HG03520 (cell line): ENCODE measurements around the gene LRTM2.

Source experiments
- ATAC-seq: cut with Tn5 transposase; IDR thresholded peaks from one replicate; pipeline ENCODE4 v1.9.1; 2021; ENCODE audit warnings: mild to moderate bottlenecking, moderate library complexity; ENCODE audit not compliant: unreplicated experiment

The LRTM2 gene

DNA sequence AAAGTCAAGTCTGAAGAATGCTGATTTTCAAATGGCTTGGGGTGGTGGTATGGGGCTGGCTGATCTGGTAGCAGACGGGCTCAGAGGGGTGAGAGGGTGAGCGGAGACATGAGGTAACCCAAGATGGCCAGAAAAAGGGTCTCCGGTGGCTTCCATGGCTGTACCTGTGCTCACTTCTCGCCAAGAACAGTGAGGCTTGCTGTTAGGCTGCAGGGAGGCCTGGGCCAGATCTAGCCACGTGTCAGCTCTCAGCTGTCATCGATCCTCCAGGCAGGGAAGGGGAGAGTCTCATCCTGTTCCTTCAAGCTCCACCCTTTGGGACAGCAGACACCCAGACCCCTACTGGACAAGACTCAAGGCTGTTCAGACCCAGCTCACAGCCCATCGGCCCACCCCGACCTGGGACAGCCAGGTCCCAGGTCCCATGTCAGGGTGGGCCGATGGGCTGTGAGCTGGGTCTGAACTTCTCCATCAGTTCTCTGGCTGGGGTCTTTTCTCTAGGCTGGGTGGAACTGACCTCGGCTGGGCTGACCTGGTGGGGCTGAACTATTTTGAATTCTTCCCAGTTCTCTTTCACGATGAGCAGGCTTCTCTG lies 9.0 kb downstream of the LRTM2 start:
- ATAC-seq, result no peak

DNA sequence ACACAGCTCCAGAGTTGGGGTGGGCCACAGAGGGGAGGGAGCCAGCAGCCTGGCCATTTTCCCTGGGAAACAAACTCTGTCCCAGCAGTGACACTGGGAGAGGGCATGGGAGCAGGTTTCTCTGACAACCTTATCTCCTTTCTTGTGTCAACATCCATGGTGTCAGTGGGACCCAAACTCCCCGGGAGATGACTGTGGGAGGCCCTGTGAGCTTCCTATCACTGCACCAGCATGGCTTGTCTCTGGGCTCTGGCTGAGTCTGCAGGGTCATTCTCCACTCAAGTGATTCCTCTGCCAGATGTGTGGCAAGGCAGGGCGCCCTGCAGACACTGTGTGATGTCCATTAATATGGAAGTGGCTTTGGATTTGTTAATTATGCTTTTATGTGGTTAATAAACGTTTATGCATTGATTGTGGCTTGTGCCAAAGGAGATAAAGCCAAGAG lies 10.1 kb downstream of the LRTM2 start:
- ATAC-seq, result no peak

DNA sequence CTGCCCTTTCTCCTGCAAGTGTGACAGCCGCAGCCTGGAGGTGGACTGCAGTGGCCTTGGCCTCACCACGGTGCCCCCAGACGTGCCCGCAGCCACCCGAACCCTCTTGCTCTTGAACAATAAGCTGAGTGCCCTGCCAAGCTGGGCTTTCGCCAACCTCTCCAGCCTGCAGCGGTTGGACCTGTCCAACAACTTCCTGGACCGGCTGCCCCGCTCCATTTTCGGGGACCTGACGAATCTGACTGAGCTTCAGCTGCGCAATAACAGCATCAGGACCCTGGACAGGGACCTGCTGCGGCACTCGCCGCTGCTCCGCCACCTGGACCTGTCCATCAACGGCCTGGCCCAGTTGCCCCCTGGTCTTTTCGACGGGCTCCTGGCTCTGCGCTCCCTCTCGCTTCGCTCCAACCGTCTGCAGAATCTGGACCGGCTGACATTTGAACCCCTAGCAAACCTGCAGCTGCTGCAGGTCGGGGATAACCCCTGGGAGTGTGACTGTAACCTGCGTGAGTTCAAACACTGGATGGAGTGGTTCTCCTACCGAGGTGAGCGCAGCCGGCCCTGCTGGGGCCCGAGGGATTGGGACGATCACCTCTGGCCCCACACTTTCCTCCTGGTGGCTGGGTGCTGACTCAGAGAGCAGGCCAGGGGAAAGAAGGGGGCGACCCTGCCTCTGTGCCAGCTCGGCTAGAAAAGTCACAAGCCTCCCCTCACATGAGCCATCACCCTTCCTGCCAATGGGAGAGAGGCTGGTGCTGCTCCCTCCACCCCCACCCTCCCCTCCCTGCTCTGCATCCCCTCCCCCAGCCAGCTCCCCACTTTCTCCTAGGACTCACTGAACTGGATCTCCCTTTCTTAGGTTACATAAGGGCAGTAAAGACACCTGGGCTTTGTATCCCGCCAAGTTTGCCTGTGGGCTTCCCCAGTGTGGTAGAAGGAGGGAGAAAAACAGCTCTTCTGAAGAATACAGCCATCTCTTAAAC lies 10.9 kb downstream of the LRTM2 start:
- ATAC-seq, result no peak

DNA sequence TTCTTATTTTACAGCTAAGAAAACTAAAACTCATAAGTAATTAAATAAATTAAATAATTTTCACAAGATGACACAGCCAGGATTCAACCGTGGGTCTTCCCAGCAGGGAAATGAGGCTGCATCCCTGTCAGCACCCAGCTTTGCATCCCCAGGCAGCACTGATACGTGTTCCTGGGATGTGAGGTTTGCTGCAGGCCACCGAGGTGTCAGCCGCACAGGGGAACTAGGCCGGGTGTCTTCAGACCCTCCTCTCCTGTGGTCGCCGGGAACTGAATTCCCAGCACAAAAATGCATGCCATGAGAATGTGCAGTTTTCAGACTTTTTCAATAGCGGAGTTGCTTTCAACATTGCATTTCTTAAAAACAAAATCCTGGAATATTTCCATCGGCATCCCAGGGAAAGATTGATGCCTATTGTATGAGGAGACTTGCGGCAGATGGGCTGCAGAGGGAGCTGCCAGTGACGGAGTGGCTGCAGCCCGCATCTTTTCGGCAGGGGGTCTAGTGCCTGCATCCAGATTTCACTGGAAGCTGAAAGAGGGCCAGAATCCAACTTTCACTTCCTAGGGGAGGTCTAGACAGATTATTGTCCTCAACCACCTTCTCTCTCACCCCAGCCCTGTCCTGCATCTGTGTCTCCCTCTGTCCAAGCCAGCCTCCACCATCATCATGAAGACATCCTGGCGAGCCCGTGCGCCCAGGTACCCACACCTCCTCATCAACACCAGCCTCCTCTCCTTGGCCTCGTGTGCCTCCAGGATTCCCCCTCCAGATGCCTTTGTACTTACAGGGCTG lies 12.6 kb downstream of the LRTM2 start:
- no peak for ATAC-seq

DNA sequence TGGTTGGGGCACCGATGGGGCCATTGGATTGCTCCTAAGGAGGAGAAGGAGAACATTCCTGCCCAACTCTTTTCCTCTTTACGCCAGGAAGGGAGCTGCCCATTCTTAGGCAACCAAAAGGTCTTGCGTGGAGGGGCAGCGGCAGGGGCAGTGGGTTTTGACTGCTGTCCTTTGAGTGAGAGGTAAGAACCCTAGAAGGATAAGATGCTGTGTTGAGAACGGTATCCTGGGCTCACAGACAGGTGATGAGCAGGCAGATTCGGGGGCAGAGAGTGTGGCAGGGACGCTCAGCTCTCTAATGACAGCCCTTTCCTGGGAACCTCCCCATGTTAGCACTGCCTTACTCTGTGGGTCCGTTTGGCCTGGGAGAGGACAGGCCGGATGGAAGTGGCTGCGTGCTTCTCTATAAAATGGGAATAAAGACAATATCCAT lies 13.2 kb downstream of the LRTM2 start:
- ATAC-seq, result no peak

DNA sequence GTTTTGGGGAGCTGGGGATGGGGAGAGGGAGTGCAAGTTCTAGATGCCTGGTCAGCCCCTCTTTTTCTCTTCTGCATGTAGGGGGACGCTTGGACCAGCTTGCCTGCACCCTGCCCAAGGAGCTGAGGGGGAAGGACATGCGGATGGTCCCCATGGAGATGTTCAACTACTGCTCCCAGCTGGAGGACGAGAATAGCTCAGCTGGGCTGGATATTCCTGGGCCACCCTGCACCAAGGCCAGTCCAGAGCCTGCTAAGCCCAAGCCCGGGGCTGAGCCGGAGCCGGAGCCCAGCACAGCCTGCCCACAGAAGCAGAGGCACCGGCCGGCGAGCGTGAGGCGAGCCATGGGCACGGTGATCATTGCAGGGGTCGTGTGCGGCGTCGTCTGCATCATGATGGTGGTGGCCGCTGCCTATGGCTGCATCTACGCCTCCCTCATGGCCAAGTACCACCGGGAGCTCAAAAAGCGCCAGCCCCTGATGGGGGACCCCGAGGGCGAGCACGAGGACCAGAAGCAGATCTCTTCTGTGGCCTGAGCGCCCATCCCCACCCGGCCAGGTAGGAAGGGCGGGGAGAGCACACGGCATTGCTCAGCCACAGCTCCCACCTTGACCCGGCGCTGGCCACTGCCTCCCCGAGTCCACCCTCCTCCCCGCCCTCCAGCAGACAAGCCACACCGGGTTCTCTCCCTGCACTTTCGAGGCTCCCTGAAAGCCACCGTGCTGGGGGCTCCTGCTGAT lies 14.0 kb downstream of the LRTM2 start:
- no peak for ATAC-seq

DNA sequence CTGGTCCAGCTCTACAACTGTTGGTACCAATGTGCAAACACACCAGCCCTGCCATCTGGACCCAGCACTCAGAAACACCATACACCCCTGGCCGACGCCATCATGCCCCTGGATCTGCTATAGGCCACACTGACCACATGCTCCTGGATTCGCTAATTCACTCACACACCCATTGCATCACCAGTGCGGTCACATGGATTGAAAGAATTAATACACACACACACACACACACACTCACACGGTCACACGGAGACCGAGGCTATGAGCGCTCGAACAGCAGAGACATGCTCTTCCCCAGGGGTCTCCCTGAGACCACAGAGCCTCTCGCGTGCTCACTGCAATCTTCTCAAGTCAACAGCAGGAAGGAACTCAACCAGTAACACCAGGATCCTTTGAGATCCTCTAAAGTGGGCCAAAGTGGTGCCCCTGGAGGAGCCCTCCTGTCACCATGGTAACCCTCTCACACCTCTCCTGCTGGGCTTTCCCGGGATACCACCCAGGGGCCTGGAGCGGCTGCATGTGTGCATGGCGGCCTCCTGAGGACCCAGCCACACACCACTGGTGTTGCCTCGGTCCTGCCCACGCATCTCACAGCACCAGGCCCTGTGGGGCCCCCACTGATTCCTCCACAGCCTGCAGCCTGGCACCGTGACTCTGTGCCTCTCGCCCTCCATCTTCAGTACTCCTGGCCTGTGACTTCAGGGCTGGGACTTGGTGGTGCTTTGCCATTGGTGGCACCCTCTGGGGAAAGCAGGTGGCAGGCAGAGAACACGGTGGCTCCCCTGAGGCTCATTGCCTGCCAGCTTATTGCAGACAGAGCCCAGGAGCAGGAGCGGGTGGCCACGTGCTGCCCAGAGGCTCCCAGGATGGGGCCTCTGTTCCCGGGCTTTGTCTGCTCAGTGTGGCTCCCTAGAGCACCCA lies 15.1 kb downstream of the LRTM2 start:
- ATAC-seq, result no peak

DNA sequence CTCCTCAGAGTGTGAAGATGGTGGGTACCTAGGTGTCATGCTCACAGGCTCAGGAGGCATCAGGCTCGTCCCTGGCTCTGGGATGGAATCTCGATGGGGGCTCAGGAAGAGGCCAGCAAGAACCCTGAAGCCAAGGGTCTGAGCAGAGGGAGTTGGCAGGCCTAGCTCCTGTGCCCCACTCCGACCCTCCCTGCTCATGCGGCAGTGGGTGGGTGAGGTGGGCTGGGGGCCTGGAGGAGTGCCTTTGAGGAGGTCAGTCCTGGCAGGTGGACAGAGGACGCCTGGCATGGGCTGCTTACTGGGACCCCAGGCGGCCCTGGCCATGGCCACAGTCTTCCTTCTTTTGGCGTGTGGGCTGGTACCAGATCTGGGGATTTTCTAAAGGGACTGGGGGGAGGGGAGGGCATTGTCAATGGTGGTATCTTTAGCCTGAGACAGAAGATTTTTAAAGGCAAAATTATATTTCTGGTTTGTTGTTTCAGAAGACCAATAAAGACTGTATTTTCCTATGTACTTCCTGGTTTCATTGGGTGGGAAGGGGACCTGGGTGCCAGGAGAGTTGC lies 16.0 kb downstream of the LRTM2 start:
- no peak for ATAC-seq

DNA sequence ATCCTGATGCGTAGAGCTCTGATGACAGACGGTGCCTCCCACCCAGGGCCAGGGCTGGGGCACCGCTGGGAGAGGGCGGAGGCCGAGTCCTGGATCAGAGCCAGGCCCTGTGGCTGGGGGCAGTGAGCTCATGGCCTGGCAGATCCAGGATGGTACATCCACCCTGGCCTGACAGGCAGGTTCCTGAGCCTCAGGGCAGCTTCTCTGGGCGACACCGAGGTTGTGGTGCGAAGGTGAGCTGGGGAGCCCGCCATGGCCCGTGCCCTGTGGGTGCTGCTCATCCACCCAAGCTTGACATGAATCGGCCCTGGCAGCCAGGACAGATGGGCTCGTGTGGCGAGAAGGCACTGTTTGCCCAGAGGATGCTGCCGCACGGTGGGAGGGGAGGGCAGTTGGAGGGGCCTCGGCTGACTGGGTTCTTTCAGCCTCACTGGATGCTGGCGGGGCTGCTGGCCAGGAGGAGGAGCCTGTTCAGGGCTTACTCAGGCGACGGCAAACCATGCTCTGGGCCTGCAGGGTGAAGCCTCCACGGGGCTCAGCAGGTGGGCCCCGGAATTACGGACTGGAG lies 16.6 kb downstream of the LRTM2 start:
- ATAC-seq, result no peak

DNA sequence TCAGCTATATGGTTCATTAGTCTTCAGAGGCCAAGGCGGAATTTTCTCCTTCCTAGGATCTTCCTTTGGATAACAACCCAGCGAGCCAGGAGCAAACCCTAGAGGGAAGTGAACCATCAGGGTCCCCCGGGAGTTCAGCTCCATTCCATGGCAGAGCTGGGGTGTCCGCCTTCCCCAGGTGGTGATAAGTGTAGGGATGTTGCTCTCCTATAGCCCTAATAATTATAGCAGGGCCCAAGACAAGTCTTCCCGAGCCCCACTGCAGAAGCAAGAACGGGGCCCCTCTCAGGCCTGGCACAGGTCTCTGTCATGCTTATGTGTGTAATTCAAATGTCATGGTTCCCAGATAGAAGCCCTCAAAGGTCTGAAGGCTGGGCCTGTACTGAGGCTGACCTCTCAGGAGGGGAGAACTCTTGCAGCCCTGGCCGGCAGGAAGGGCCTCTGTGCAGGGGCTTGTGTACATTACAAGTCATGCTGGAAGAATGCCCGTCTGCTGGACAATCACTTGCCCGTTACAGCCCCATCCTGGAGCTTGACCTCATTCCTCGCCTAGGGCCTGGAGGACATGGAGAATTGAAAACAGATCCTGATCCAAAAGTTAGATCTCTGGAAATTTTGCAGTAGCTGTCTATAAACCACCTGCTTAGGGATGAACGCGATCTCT lies 17.3 kb downstream of the LRTM2 start:
- ATAC-seq, result no peak

DNA sequence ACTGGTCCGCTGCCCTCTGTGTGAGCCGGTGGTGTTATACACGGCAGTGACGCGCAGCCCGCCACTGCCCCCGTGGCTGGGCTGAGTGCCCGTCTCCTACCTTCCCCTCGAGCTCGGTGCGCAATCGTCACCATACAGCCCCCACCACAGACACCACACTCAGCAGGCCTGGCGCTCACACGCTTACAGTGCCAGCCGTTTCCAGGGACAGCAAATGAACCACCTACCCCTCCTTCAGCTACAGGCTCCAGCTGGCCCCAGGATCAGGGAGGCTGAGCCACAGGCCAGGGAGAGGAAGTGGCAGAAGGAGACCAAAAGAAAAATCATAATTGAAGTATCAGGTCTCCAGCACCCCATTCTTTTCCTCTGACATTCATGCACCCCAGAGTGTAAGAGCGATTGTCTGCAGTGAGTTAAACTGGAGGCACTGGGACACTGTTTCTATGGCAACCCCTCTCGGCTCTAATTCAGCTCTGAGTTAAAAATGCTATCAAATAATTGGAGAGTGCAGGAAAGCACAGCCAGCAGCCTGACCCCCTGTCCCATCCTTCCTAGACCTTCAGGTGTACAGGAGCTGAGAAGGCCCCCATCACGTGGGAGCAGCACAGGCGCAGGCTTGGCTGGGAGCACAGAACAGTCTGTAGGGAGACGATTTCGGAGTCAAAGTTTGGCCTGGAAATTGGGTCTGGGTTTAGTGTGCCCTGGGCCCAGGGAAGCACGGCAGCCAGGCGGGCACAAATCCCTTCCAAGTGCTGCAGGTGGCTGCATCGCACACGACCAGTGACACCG lies 18.0 kb downstream of the LRTM2 start:
- ATAC-seq, result no peak

DNA sequence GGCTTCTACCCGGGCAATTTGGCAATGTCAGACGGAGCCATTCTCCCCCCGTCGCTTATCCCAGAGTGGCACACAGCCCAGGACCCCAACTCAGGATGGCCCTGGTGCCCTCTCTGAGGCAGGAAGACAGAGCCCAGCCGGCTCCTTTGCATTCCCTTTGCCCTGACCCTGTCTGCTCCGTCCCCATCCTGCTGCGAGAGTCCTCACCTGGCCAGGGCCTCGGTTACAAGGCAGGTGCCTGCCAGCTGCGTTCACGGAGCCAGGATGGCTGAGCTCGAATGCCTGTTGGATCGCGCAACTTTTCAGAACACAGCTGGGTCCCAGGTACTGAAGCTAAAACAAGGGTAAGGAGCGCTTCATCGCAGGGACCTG lies 18.6 kb downstream of the LRTM2 start:
- ATAC-seq, result no peak

DNA sequence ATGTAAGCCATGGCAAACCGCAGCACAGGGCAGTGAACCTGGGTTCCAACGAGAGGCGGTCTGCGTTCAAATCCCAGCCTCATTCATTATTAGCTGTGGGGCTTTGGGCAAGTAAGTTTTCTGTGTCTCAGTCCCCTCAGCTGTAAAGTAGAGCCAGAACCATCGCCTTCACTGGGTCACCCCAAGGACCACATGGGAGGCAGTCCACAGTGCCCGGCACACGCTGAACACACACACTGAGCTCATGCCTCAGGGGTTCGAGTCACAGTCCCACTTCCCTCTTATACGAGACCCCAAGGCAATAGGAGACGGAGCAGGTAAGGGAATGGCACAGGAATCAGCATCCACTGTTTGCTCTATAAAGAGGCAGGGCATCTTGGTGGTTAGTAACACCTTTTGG lies 19.1 kb downstream of the LRTM2 start:
- no peak for ATAC-seq

DNA sequence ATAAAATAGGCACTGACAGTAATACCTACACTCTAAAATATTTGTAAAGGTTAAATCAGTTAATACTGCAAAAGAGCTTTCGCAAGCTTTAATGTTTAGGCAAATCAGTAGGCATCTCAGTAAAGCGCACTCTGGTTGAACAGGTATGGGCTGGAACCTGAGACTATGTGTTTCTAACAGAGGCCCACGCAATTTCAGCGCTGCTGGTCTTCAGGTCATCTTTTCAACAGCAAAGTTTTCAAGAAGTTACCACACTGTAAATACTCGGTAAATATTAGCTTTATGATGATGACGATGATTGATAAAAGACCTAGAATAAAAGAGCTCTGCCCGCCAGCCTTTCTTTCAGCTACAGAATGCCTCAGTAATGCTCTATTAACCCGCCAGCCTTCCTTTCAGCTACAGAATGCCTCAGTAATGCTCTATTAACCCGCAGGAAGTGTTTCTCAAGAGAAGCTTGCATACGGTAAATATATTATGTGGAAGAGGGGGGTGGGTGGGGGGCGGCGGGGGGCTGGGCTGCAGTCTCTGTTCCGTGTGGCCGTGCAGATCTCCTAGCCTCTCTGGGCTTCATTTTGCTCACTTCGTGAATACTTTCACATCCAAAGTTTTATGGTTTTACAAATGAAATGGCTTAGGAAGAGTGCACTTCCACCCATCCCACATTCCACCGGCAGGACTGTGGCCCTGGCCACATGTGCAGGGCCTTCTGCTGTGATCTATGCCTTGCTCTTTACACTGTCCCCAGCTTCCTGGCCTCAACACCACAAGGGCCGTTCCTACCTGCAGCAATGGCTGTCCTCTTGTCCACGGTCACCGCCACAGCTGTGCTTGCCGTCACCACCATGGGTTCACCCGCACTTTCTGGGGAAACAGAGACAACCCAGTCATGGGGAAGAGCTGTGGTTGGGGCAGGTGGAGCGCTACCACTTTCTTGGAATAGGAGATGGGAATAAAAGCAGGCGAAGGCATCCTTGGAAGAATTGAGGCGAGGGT lies 19.9 kb downstream of the LRTM2 start:
- no peak for ATAC-seq

DNA sequence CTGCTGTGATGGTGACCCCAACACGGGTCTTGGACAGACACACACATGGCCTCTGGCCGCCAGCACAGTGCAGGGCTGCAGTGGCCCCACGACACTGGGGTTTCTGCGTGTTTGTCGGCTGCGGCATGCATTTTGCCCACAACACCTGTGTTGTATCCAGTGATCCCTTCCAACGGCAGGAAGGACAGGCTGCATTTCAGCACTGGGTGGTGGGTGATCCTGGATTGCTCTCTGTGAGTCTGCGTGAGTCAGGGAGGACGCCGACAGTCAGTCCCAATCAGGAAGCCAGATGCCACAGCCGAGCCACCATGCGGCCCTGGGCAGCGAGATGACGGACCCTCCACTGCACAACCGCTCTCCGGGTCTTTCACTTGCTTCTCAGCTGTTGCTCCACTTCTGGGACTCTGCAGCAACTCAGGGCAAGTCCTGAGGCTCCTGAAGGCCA lies 20.6 kb downstream of the LRTM2 start:
- ATAC-seq, result no peak

DNA sequence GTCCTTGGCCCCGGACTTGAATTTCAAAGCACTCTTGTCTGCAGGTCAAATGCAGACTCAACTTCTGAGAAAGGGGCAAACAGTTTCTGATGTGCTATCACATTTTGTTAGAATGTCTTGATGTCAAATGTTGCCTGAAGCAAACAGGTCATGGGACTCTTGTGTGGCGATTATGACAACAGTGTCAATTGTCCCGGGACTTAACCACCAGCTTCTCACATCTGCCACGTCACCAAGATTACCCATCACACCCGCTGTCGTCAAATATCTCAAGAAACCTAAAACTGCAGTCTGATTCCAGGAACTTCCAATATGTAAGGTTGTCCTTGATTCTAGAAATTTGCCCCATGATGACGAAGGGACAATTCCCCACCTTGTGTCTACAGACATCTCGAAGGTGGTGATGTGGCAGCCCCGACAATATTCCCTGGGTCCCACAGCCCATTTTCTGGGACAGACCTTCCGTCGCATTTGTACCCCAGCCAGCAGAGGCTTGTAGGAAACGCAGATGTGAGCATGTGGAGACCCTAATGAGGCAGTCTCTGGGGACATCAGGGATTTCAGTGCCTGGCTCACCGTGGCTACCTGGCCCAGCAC lies 21.3 kb downstream of the LRTM2 start:
- no peak for ATAC-seq
